Body of pancreas (tissue), 4 donors: ENCODE data around the gene PFN3.

Source experiments
- POLR2A ChIP-seq, 3 donors: fragments of 450-650 bp; IDR thresholded peaks; one replicate each; pipeline ENCODE4 v1.6.1; 2016; ENCODE audit warnings: antibody characterized with exemption in 3 of 3, mild to moderate bottlenecking in 2 of 3
- TF ChIP-seq, protein P1 (sequence below), 7 experiments: fragments of 450-650 bp in 4 of 7; fragments of 200-600 bp in 3 of 7; sonication (generic) in 3 of 7; IDR thresholded peaks; one replicate each; pipeline ENCODE4 v1.5.1; 2016 to 2019; ENCODE audit warnings: antibody characterized with exemption in 7 of 7

DNA sequence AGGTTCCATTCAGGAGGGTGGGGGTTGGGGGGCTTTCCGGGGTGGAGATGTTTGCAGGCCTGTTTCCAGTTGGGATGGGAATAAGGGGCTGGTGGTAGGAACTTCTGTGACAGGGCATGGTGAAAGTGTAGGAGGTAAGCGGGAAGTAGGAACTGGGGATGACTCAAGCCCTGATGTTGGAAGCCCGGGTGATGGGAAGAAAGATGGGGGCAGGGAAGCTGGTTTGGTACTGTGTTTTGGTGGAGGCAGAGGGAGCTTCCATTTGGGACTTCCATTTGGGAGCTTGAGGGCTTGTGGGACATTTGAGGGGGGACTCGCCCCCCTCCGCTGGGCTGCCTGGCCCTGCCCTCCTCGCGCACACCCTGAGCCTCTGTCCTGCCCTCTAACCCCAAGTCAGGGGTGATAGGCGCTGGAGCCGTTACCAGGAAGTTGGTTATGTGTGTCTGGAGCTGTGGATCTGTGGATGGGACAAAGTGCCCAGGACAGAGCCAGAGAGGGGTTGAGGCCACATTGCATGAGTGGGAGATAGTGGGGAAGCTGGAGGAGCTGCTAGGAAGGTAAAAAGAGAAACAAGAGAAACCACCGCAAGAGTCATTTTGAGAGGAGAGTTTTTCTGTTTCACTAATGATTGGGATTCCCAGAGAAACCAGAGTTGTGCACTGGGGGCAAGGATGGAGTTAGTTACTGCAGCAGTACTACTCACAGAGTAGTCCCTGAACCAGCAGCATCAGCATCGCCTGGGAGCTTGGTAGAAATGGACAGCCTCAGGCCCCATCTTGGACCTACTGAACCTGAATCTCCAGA lies 36.1 kb downstream of the PFN3 start:
- TF ChIP-seq, protein P1, sequence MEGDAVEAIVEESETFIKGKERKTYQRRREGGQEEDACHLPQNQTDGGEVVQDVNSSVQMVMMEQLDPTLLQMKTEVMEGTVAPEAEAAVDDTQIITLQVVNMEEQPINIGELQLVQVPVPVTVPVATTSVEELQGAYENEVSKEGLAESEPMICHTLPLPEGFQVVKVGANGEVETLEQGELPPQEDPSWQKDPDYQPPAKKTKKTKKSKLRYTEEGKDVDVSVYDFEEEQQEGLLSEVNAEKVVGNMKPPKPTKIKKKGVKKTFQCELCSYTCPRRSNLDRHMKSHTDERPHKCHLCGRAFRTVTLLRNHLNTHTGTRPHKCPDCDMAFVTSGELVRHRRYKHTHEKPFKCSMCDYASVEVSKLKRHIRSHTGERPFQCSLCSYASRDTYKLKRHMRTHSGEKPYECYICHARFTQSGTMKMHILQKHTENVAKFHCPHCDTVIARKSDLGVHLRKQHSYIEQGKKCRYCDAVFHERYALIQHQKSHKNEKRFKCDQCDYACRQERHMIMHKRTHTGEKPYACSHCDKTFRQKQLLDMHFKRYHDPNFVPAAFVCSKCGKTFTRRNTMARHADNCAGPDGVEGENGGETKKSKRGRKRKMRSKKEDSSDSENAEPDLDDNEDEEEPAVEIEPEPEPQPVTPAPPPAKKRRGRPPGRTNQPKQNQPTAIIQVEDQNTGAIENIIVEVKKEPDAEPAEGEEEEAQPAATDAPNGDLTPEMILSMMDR (IDR thresholded peaks at IDR 0.05), result no peak
- TF ChIP-seq POLR2A (IDR thresholded peaks at IDR 0.05), result no peak
